Chondrocyte (in vitro differentiated cells): ENCODE data around the gene LCN15. TPM values are rescaled to one million over a fixed set of nuclear protein-coding genes. Genes with fewer than 3 reads are reported as not detected.
"Not testable (repeated sequence)": the region's sequence is repeated elsewhere in the genome, so short reads cannot be mapped to it uniquely, and the experiment has no call there.

Experiments
- DNase-seq: peaks from one replicate; pipeline ENCODE4 v3.0.0; 2021; ENCODE audit warnings: mixed read lengths, low spot score
- H3K27ac Mint-ChIP-seq: one replicate; pipeline ENCODE4 v1.8.0; 2021; ENCODE audit warnings: mild to moderate bottlenecking, moderate library complexity, mixed read lengths; ENCODE audit not compliant: unreplicated experiment
- H3K27me3 Mint-ChIP-seq: 2 replicates; pipeline ENCODE4 v1.8.0; 2021; ENCODE audit warnings: low read depth, mixed read lengths
- H3K36me3 Mint-ChIP-seq: 2 replicates; pipeline ENCODE4 v1.8.0; 2021; ENCODE audit warnings: low read depth, mixed read lengths
- H3K4me1 Mint-ChIP-seq: 2 replicates; pipeline ENCODE4 v1.8.0; 2021; ENCODE audit warnings: low read depth, mild to moderate bottlenecking, mixed read lengths
- H3K4me3 Mint-ChIP-seq: one replicate; pipeline ENCODE4 v1.8.0; 2021; ENCODE audit warnings: mild to moderate bottlenecking, moderate library complexity, mixed read lengths; ENCODE audit not compliant: unreplicated experiment
- H3K9me3 Mint-ChIP-seq: 2 replicates; pipeline ENCODE4 v1.8.0; 2021; ENCODE audit warnings: low read depth, mixed read lengths
- CTCF ChIP-seq: fragments of 200-600 bp; sonication (generic); IDR thresholded peaks from 2 replicates; pipeline ENCODE4 v1.5.0; 2021; ENCODE audit warnings: antibody characterized with exemption, mild to moderate bottlenecking, moderate library complexity
- microRNA-seq: library from miRNA; unstranded; fragments of <30 nt; microRNA quantifications from one replicate; pipeline ENCODE4 v1.2.0, GENCODE V29; 2020; ENCODE audit warnings: borderline number of aligned reads
- total RNA-seq: library from RNA; stranded (reverse); gene quantifications from 3 replicates; pipeline ENCODE4 v1.2.1, GENCODE V29; 2021

Gene LCN15
- total RNA-seq, 1 donor from 2014 or later: not detected

DNA sequence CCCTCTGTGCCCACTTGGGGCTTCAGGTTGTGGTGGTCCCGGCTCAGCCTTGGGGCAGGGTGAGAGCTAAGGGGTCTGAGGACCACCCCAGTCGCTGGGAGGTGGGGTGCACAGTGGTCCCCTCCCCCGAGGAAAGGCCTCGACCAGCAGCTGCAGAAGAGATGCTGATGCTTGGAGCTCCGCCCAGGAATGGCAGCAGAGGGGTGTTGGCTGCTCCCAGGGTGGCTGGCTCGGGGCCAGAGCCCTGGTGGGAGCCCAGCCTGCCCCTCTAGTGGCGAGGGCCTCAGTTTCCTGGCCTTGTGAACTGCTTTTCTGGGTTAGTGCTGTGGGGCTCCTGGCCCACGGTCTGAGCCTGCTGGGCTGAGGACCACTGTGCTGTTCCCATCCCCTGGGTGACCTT lies 50.8 kb downstream of the LCN15 start:
- TF ChIP-seq CTCF: no peak
- Mint-ChIP-seq H3K4me1 (peaks cover 11% of the 10 kb centered on the region), H3K9me3 (no peaks in the 10 kb centered on the region), H3K27ac (no peak overlapping the region), H3K27me3 (no peaks in the 10 kb centered on the region), H3K4me3 (peak overlapping the region; percentile 56), H3K36me3 (no peaks in the 10 kb centered on the region)
- no peak for DNase-seq

DNA sequence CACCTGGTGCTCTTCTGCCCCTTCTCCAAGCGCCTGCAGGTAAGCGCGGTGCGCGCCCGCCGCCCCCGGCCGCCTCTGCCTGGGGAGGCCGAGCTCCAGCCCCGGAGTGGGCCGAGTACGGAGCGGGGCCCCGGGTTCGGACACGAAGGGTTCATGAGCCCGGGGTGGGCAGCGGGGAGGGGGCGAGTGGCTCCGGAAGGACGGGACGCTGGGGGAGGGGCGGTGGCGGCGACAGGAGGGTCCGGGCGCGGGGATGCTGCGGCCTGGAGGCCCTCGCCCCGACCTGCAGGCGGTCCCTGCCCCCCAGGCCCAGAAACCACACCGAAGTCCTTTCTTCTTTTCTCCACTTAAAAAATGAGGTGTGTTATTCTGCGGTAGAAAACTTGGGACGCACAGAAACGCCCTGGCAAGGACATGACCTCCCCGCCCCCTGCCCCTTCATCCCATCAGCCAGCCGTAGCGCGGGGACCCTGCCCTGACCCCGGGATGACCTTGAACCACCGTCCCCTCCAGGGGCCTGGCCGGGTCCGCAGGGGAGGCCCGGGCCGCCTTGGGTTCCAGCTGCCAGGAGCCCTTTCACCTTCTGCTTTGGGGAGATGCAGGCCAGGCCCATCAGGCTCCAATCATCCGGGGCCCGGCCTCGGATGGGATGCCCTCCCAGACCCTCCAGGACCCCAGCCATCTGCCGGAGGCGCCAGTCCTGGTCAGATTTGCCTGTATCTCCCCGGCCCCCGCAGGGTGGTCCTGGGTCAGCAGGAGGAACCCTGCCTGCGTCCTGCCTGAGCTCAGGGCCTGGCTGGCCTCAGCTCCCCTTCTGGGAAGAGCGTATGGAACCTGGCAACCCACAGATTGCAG lies 51.4 kb downstream of the LCN15 start:
- no peaks in the 10 kb centered on the region for H3K36me3 Mint-ChIP-seq
- H3K27ac Mint-ChIP-seq: no peak overlapping the region
- peak overlapping the region; percentile 56 for H3K4me3 Mint-ChIP-seq
- no peak for DNase-seq
- H3K4me1 Mint-ChIP-seq: peaks cover 11% of the 10 kb centered on the region
- no peaks in the 10 kb centered on the region for H3K27me3 Mint-ChIP-seq
- TF ChIP-seq CTCF: no peak
- H3K9me3 Mint-ChIP-seq: no peaks in the 10 kb centered on the region

- H3K36me3 Mint-ChIP-seq: no peaks in the 10 kb centered on the region
- H3K4me1 Mint-ChIP-seq: peaks cover 11% of the 10 kb centered on the region
- H3K27me3 Mint-ChIP-seq: no peaks in the 10 kb centered on the region
- H3K4me3 Mint-ChIP-seq: peak within 1 kb of the TSS; percentile 59
- no peak for DNase-seq
- no peaks in the 10 kb centered on the region for H3K9me3 Mint-ChIP-seq
- peak; percentile 15 for TF ChIP-seq CTCF
- peak within 1 kb of the TSS; percentile 8 for H3K27ac Mint-ChIP-seq
Measured at GRCh38 chr9:136711751-136712689, 52.3 kb downstream of the LCN15 start, which contains the start of gene DIPK1B. Gene DIPK1B, plus strand, starts transcription at chr9:136712572. Its CDS starts 94 bp downstream, at chr9:136712666.

DNA sequence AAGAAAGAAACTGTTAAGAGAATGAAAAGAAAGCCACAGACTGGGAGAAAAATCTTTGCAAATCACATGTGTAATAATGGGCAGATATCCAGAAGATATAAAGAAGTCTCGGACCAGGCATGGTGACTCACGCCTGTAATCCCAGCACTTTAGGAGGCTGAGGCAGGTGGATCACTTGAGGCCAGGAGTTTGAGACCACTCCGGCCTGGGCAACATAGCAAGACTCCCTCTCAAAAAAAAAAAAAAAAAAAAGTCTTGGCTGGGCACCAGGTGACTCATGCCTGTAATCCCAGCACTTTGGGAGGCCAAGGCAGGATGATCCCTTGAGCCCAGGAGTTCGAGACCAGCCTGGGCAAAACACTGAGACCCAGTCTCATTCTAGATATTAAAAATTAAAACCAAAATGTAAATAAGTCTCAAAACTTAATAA lies 53.1 kb downstream of the LCN15 start:
- DNase-seq, H3K36me3 Mint-ChIP-seq, H3K27me3 Mint-ChIP-seq, H3K9me3 Mint-ChIP-seq: not testable (repeated sequence)
- H3K4me1 Mint-ChIP-seq: peaks cover 11% of the 10 kb centered on the region
- peak overlapping the region; percentile 8 for H3K27ac Mint-ChIP-seq
- H3K4me3 Mint-ChIP-seq: peak overlapping the region; percentile 59

GRCh38 chr9:136710543-136710942 lies 53.8 kb downstream of the LCN15 start:
- no peaks in the 10 kb centered on the region for H3K9me3 Mint-ChIP-seq
- peaks cover 11% of the 10 kb centered on the region for H3K4me1 Mint-ChIP-seq
- no peak overlapping the region for H3K4me3 Mint-ChIP-seq
- H3K27me3 Mint-ChIP-seq: peaks cover 4% of the 10 kb centered on the region
- H3K27ac Mint-ChIP-seq: no peak overlapping the region
- no peak for DNase-seq
- no peak for TF ChIP-seq CTCF
- no peaks in the 10 kb centered on the region for H3K36me3 Mint-ChIP-seq

Small RNA genes lying within 50 kb of the gene (microRNA-seq; reads per million reads assigned to microRNA genes)
- gene MIR6722: not detected

Other genes starting within 250 kb of the LCN15 start
- 11.6 to 28.7 TPM (median 27.5 TPM) in 3 replicates for gene NOTCH1, start 218.5 kb downstream of the LCN15 start, total RNA-seq
- gene EGFL7, start 101.6 kb downstream of the LCN15 start, total RNA-seq: 5.4 to 7.8 TPM (median 7.0 TPM) in 3 replicates
- gene AGPAT2, start 77.1 kb downstream of the LCN15 start, total RNA-seq: 23.4 to 39.8 TPM (median 39.1 TPM) in 3 replicates
- gene DIPK1B, start 51.9 kb downstream of the LCN15 start, total RNA-seq: 8.2 to 9.2 TPM (median 8.5 TPM) in 3 replicates
- gene LCN10, start 21.6 kb downstream of the LCN15 start, total RNA-seq: not detected in 3 replicates
- not detected in 3 replicates for gene LCN6, start 16.0 kb downstream of the LCN15 start, total RNA-seq
- not detected in 3 replicates for gene LCN8, start 6.3 kb downstream of the LCN15 start, total RNA-seq
- 31.2 to 40.0 TPM (median 32.5 TPM) in 3 replicates for gene TMEM141, start 26.8 kb upstream of the LCN15 start, total RNA-seq
- 0.62 to 1.5 TPM (median 1.4 TPM) in 3 replicates for gene CCDC183, start 31.8 kb upstream of the LCN15 start, total RNA-seq
- gene RABL6, start 43.4 kb upstream of the LCN15 start, total RNA-seq: 61.5 to 71.8 TPM (median 62.2 TPM) in 3 replicates
- 6.3 to 7.5 TPM (median 7.4 TPM) in 3 replicates for gene AJM1, start 78.0 kb upstream of the LCN15 start, total RNA-seq
- 165 to 193 TPM (median 192 TPM) in 3 replicates for gene PHPT1, start 84.9 kb upstream of the LCN15 start, total RNA-seq
- gene MAMDC4, start 87.8 kb upstream of the LCN15 start, total RNA-seq: 7.7 to 9.2 TPM (median 7.7 TPM) in 3 replicates
- gene EDF1, start 101.8 kb upstream of the LCN15 start, total RNA-seq: 296 to 328 TPM (median 320 TPM) in 3 replicates
- 9.6 to 12.4 TPM (median 10.4 TPM) in 3 replicates for gene TRAF2, start 122.0 kb upstream of the LCN15 start, total RNA-seq
- gene FBXW5, start 180.2 kb upstream of the LCN15 start, total RNA-seq: 79.2 to 87.5 TPM (median 84.3 TPM) in 3 replicates
- 2.2 TPM in 1 of 3 replicates, not detected in the others for gene C8G, start 180.7 kb upstream of the LCN15 start, total RNA-seq
- gene LCN12, start 187.8 kb upstream of the LCN15 start, total RNA-seq: 0.51 to 0.60 TPM in 2 of 3 replicates, not detected in the other
- gene PTGDS, start 213.0 kb upstream of the LCN15 start, total RNA-seq: 24.2 to 80.4 TPM (median 76.8 TPM) in 3 replicates
- gene LCNL1, start 218.5 kb upstream of the LCN15 start, total RNA-seq: 0.15 to 5.8 TPM (median 5.2 TPM) in 3 replicates
- 34.4 to 38.7 TPM (median 36.8 TPM) in 3 replicates for gene PAXX, start 227.9 kb upstream of the LCN15 start, total RNA-seq
- 4.9 to 5.5 TPM in 2 of 3 replicates, not detected in the other for gene CLIC3, start 232.1 kb upstream of the LCN15 start, total RNA-seq